HG02763 (cell line): ENCODE results near the gene KCNH4.
"Not testable (repeated sequence)": the region's sequence is repeated elsewhere in the genome, so short reads cannot be mapped to it uniquely, and the experiment has no call there.

Experiments used
- ATAC-seq: cut with Tn5 transposase; IDR thresholded peaks from one replicate; pipeline ENCODE4 v1.9.1; 2021; ENCODE audit warnings: mild to moderate bottlenecking, moderate library complexity; ENCODE audit not compliant: unreplicated experiment

Gene KCNH4

DNA sequence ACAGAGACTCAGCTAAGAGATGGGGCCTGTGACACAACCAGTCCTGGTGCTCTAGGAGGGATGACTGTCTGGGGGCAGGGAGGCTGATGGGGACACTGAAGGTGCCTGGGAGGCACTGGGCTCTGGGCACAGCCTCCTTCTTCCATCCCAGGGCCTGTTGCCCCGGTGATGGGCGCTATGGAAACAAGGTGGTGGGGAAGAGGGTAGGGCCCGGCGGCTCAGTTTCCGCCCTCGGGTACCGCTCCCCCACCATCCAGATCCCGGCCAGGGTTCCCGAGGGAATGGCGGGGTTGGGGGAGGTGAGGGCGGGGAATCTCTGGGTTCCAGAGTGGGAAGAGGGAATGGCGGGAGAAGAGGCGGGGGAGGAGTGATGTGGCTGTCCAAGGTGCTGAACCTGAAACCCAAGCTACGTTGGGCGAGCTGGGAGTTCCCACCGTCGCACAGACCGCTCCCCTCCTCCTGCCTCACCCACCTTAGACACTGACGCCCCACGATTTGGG is 981 bp downstream of the KCNH4 start:
- no peak for ATAC-seq

DNA sequence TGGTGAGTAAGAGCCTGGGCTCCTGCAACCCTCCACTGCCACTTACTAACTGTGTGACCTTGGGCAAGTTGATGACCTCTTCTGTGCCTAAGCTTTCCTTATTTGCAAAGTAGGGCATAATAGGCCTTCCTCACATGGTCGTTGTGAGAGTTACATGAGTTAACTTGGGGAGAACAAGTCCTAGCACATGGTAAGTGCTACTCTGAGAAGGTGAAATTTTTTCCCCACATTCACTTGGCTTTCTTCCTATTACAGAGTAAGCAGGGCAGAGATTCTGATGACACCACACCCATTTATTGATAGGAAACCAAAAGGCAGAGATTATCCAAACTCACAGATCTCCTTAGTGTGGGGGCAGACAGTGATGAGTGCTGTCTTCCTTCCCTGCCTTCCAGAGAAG is 1.6 kb downstream of the KCNH4 start:
- ATAC-seq = no peak

DNA sequence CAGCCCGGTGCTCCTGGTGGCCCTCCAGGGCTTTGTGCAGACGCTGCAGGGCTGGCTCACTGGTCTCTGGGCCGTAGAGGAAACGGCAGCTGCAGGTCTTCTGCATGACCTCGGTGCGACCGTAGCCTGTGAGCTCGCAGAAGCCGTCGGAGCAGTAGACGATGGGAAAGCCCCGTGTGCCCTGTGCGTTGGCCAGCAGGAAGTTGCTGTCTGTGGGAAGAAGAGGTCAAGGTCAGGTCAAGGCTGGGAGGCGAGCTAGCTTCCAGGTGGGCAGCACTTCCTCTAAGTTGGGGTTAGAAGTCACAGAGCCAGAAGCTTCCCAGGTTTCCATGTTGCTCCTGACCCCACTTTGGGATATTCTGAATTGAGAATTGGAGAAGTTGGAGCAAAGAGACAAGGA is 2.1 kb downstream of the KCNH4 start:
- ATAC-seq = no peak

DNA sequence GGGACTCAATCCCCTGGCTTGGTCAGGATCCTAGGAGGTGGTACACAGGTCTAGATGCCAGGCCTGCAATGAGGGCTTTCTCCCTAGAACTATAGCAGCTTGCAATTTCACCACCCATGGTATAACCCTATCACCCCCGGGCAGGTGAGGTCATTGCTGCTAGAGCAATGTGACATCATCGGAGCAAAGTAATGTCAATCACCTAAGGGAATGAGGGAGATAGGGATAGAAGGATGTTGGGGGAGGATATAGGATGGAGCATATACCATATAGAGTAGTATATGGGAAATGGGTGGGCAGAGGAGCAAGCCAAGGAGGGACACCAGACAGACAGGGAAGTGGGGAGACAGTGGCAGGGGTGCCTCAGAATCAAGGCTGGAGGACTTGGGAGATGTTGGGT is 3.3 kb downstream of the KCNH4 start:
- ATAC-seq = no peak

DNA sequence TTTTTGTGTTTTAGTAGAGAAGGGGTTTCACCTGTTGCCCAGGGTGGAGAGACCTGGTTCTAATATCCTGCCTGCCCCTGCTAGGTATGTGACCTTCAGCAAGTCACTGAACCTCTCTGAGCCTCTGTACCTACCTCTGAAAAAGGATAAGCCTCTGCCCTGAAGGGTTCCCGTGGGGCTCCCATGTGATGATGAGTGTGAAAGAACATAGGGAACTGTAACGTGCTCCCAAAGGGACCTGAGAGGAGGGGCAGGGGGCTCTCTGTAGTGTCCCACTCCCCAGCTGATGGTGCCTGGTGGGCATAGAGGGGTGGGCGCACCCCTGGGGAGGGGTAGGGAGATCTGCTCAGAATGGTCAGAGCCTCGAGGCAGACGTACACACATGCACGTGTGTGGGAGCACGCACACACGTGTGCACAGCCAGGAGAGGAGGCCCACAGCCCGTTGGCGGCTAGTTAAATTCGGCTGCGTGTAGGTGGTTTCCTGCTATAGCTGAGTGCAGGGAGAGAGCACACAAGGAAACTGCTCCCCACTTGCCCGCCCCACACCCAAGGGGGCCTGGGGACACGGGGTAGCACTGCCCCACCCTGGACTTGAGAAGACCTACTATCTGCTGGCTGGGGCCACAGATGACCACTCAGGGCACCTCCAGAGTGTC is 6.7 kb downstream of the KCNH4 start:
- no peak for ATAC-seq

DNA sequence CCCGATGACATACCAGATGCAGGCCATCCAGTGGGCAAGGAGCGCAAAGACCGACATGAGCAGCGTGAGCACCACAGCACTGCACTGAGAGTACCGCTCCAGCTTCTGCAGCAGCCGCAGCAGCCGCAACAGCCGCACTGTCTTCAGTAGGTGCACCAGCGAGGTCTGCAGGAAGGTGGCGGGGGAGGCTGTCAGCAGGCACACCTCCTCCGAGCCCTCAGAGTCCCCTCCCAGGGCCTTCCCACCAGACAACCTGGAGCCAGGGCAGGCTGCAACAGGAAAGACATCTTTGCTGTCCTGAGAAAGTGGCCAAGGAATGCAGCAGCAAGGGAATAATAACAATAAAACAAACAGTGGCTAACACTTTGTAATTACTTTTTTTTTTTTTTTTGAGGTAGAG is 9.1 kb downstream of the KCNH4 start:
- no peak for ATAC-seq

DNA sequence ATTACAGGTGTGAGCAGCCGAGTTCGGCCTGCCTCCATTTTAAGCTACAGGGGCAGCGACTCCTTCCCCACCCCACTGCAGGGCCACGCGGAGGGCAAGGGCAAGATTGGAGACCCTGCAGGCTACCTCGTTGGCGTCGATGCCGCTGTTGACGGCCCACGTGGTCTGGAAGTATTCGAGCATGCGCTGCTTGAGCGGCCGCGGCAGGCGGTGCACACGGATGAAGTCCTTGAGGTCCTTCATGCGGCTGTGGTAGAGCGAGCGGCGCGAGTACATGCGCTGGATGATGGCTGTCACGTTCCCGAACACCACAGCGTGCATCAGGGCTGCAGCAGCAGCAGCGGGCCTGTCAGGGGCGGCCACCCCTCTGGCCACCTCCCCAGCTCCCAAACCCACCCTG is 11.6 kb downstream of the KCNH4 start:
- ATAC-seq = no peak

DNA sequence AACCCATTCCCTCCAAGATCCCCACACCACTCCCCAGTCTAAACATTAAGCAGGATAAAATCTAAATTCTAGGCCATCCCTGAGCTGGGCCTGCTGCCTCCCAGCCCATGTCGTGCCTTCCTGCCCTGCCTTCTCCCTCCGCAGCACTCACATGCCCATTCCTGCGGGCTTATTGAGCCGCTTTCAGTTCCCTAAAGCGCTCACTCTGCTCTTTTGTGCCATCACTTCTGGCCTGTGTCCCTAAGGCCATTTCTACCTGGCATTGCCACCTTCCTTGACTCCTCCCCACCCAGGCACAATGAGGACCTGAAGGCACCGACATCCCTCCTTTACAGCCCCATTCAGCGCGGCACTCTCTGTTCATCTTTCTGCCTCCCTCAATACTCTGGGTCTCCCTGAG is 13.1 kb downstream of the KCNH4 start:
- no peak for ATAC-seq

DNA sequence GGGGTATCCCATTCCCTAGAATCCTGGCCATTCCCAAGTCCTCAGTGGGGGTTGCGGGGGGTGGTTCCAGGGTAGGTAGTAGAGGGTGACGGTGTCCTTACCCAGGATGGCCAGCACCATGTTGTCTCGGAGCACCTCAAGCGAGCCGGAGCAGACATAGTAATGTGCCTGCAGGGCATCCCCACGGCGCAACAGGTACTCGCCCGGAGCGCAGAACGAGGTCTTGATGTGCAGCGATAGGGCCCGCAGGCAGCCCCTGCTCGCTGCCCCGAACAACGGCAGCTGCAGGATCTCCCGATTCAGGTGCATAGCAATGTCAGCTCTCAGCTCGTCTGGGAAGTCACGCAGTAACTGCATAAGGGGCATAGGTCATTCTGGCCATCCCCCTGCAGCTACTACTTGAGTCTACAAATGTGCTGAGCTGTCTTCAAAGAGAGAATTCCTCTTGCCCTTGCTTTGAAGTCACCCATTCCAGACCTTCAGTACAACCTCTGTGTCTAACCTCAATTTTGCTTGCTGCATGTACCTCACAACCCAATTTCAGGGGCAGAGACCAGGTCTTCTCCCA is 14.7 kb downstream of the KCNH4 start:
- no peak for ATAC-seq

DNA sequence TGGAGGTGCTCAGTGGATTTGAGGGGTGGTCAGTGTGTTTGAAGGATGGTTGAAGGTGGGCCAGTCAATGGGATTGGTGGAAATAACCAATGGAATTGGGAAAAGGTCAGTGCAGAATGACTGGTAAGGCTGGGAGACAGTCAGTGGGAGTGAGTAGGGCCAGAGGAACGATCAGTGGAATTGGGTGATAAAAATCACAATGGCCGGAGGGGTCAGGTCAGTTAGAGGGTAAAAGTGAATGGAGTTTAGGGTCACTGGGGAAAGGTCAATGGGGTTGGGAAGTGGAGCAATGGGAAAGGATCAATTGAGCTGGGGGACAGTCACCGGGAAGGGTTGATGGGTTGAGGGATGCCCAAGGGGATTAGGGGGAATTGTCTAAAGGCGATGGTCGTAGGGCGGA is 15.2 kb downstream of the KCNH4 start:
- no peak for ATAC-seq

DNA sequence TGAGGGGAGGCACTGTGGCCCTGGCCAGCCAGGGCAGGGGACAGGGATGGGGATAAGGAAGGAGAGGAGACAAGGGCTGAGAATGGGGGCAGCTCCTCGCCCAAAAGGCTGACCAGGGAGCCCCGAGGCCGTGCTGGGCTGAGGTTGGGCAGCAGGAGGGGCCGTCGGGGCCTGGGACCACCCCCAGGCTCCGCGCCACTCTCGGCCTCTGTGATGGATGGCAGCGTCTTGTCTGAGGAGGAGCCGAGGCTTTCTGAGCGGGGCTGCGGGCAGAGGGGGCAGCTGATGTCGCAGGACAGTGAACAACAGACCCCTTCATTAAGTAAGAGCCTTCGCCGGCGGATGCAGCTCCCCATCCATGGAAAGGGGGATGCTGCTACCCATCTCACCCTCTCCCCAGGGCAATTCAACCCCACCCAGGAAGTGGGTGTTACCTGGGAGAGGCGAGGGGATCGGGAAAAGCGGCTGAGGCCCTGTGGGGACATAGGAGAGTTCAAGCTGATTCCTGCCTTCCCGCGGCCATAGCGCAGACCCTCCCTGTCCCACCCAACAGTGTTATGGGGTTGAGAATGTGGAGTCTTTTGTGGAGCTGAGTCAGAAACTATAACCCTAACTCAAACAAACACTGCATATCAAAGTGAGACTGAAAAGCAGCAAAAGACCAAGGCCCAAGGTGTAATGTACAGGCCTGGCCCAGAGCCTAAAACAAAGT is 17.1 kb downstream of the KCNH4 start:
- no peak for ATAC-seq

DNA sequence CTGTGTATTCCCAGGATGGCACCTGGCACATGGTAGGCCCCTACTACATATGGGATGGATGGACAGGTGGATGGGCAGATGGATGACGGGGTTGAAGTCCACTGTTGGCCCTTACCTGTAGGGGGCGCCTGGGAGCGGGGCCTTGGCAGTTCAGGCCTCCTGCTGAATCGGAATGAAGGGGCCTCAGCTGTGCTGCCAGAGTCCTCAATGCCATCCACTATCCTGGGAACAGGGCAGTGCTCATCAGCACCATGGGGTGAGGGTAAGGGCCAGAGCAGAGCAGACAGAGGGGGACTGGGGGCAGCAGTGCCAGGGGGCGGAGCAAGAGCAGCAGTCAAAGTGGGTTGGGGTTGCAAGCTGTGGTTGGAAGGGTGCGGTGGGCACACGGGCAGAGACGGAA is 17.8 kb downstream of the KCNH4 start:
- ATAC-seq = no peak

DNA sequence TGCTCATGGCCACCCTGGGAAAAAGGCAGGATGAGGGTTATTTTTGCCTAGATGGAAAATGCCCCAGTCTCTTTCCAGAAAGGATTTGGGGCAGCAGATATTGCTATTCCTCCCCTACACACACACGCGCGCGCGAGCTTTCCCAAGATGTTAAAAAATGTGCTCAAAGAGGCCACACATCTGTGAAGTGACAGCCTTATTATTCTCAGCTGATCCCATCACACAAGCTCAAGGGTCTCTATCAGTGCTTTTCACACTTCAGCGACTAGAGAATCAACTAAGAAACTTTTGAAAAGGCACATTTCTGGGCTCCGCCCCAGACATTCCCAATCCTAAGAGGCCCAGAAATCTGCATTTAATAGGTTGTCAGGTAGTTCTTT is 20.4 kb downstream of the KCNH4 start:
- ATAC-seq = no peak

DNA sequence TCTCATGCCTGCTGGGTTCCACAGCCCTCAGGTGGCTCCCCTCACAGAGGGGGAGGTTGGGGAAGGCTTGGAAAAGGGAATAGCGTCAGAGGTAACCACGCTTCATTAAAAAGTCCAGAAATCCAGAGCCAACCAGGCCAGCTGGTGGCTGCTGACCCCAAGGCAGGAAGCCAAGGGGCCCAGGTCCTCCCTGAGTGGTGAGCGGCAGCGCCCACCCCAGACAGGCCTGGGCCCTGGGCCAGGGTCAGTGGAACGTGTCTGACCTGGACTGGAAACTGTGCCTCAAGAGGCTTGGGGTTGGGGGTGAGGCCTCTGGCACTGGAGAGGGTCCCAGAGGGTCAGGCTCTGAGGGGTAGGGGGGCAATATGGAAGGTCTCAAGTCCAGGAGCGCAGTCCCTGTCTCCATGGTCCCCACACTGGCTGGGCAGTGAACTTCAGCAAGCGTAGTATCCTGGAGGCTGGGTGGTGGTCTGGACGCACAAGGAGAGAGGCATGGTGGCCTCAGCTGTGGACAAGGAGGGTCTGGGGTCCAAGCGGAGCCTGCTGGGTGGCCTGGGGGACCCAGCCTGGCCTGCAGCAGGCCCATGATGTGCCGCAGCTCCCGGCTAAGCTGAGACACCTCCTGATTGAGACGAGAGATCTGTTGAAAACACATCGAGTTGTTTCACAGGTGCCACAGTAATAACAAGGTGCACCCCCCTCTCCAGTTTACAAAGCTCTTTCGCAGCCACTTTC is 21.0 kb downstream of the KCNH4 start:
- no peak for ATAC-seq

DNA sequence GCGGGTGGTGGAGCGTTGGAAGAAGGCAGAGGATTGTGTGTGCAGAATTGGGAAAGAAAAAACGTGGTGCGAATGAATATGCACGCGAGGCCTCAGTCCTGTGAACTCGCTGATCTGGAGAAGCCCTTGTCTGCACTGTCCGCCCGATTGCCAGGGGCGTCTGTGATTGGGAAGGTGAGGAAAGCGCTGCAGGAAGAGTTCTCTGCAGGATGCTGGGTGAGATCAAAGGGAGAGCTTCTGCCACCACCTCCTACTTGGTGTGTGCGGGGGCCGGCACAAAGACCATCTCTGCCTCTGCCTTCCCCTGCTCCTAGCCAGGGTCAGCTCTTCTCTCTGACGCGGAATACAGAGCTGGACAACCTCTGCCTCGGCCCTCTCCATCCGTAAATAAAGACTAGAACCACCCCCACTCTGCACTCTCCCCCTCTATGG is 25.3 kb downstream of the KCNH4 start:
- no peak for ATAC-seq

DNA sequence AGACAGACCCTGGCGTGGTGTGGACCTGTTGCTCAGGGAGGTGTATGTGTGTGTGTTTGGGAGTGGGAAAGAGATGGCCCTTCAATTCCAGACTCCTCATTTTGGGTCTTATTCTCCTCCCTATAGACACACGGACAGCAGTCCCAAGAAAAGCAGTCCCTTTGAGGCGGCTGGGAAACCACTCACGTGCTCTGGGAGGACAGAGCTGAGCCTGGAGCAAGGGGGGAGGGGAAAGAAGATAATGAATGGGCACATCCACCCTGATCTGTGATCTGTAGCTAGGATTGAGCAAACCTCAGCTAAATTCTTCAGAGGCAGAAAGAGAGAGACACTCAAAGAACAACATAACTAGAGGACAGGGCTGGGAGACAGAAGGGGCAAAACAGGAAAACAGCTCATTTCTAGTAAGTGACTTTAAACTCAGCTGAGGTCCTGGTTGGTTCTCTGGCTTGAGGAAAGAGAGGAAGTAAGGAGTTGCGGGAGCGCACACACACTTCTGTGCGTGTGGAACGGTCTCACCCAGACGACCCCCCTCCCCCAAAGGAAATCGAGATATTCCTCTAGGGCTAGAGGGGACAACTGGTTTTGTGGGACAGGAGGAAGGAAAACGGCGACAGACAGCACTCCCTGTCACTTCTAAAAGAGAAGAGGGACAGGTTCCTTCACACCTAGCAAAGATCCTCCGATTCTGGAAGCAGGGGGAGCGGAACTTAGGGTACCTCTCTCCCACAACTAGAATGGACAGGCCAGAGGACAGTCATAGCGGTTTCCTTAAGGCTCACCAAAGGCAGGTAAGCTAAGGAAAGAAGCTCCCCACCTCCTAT is 26.8 kb downstream of the KCNH4 start:
- no peak for ATAC-seq

DNA sequence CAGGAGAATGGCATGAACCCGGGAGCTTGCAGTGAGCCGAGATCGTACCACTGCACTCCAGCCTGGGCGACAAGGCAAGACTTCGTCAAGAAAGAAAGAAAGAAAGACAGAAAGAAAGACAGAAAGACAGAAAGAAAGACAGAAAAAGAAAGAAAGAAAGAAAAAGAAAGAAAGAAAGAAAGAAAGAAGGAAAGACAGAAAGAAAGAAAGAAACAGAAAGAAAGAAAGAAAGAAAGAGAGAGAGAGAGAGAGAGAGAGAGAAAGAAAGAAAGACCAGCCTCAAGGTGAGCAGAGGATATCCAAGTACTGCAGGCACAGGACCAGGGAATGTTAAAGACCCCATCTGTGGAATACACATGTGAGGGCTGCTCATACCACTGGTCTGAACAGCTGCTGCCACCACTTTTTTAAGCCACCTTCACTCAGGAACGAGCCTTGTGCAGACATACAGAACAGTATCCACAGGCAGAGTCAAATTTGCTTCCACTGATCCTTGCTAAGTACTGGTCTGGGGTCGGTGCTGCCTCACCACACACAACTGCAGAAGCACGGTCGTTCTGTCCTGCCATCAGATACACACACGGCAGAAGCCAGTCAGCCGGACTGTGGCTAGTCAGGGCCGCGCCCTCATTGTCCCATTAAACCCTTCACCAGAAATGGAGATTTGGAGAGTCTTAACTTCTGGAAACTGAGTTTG is 33.9 kb downstream of the KCNH4 start:
- ATAC-seq = no peak

DNA sequence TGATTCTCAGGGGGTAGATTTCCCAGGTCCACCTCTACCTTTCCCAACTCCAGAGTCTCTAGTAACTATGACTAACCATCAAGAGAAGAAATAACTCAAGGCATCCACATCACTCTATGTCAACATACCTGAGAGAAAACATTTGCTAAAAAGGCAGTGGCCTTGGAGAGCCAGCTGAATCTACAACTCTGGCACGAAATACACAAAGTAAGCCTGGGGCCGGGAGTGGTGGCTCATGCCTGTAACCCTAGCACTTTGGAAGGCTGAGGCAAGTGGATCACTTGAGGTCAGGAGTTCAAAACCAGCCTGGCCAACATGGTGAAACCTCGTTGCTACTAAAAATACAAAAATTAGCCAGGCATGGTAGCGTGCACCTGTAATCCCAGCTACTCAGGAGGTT is 37.8 kb downstream of the KCNH4 start:
- ATAC-seq = not testable (repeated sequence)

DNA sequence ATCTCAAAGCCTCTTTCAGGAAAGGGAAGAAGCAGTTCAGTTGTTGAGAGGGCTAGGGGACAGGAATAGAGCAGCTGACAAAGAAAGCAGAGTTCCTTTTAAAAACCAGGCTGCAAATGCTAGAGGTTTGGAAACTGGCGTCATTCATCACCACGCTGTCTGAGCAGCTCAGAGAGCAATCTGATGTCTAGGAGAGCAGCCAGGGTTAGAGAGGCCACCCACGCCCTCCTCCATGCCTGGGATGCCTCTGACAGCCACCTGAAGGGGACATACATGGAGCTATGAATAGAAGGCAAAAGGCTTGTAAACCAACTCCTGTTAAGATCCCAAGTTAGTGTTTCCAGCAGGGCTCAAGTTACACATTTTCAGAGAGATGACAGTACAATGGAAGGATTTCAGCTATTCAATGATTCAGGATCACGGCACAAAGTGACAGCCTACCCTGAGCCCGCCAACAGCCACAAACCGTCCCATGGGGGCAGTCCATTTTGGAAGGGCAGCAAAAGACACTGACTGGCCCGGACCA is 38.5 kb downstream of the KCNH4 start:
- no peak for ATAC-seq

DNA sequence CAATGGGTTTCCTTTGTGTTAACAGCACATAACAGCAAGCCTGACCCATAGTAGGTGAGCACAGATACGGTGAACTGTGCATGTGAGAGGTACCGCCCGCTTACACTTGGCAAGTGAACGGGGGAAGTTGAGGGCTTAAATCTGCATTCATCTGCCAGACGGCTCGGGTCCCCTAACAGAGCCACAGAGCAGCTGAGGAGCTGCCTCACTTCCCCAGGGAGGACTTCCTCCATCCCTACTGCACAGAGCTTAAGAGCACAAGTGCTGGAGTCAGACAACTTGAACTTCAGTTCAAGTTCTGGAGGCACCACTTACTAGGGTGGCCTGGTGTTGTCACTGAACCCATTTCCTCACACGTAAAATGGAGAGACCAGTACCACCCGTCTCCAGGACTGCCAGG is 39.6 kb downstream of the KCNH4 start:
- ATAC-seq = no peak
